Right lobe of liver (tissue), 4 donors: Measurements from ENCODE around the gene VGLL4.

ENCODE experiments used
- CTCF ChIP-seq, 4 donors: fragments of 200-600 bp in 3 of 4; fragments of 450-650 bp in 1 of 4; IDR thresholded peaks; one replicate each; pipeline versions ENCODE4 v1.5.1 to v1.8.0; 2016 to 2022; ENCODE audit warnings: antibody characterized with exemption in 4 of 4, mild to moderate bottlenecking in 2 of 4
- POLR2A ChIP-seq: fragments of 450-650 bp; IDR thresholded peaks from one replicate; pipeline ENCODE4 v1.6.1; 2017; ENCODE audit warnings: antibody characterized with exemption, mild to moderate bottlenecking
- donor health status: DM: no; HTN: no; CAD: no.
- donor health status: DM: no; HTN: no; CAD: no.
- donor health status: DM: no; HTN: yes; CAD: no.

- TF ChIP-seq CTCF (IDR thresholded peaks at IDR 0.05) (no peak), POLR2A (no peak)
These were observed 47.4 kb upstream of the VGLL4 start for GRCh38 chr3:11690863-11691766.
